CD4-positive, alpha-beta T cell treated with Interleukin-15 for 4 hours (primary cell): ENCODE results near the gene UBASH3A.

ENCODE experiments used
- DNase-seq: peaks from one replicate; pipeline ENCODE4 v3.0.0-alpha.2; 2020; ENCODE audit warnings: low spot score

UBASH3A gene

GRCh38 chr21:42430521-42430920 is 26.8 kb downstream of the UBASH3A start:
- no peak for DNase-seq

GRCh38 chr21:42431196-42431595 is 27.5 kb downstream of the UBASH3A start:
- no peak for DNase-seq

- DNase-seq, result no peak
These were observed 29.0 kb downstream of the UBASH3A start for GRCh38 chr21:42432695-42433094.

GRCh38 chr21:42433946-42434551 is 30.3 kb downstream of the UBASH3A start:
- DNase-seq, result no peak

- DNase-seq, result no peak
These were observed 31.2 kb downstream of the UBASH3A start for GRCh38 chr21:42434884-42435283.

- DNase-seq, result no peak
These were observed 31.7 kb downstream of the UBASH3A start for GRCh38 chr21:42435401-42435800.

GRCh38 chr21:42435833-42436232 is 32.1 kb downstream of the UBASH3A start:
- DNase-seq, result no peak

- no peak for DNase-seq
These were observed 33.2 kb downstream of the UBASH3A start for GRCh38 chr21:42436914-42437313.

GRCh38 chr21:42437786-42438185 is 34.1 kb downstream of the UBASH3A start:
- DNase-seq, result no peak

GRCh38 chr21:42438316-42439205 is 34.9 kb downstream of the UBASH3A start:
- no peak for DNase-seq

GRCh38 chr21:42439284-42440186 is 35.8 kb downstream of the UBASH3A start:
- DNase-seq, result peak; percentile 34

- DNase-seq, result no peak
These were observed 36.6 kb downstream of the UBASH3A start for GRCh38 chr21:42440187-42440792.

- DNase-seq, result no peak
These were observed 38.3 kb downstream of the UBASH3A start for GRCh38 chr21:42441963-42442362.

- no peak for DNase-seq
These were observed 39.6 kb downstream of the UBASH3A start for GRCh38 chr21:42443181-42443785.

GRCh38 chr21:42443876-42444744 is 40.4 kb downstream of the UBASH3A start:
- no peak for DNase-seq

- no peak for DNase-seq
These were observed 41.0 kb downstream of the UBASH3A start for GRCh38 chr21:42444745-42445059.

GRCh38 chr21:42445311-42445710 is 41.6 kb downstream of the UBASH3A start:
- no peak for DNase-seq

GRCh38 chr21:42446531-42446930 is 42.8 kb downstream of the UBASH3A start:
- no peak for DNase-seq

- DNase-seq, result no peak
These were observed 43.5 kb downstream of the UBASH3A start for GRCh38 chr21:42447182-42447581.

- no peak for DNase-seq
These were observed 44.0 kb downstream of the UBASH3A start for GRCh38 chr21:42447732-42448131.

- no peak for DNase-seq
These were observed 45.0 kb downstream of the UBASH3A start for GRCh38 chr21:42448686-42449085.
